Endothelial cell of umbilical vein (primary cell): ENCODE data around the gene MREG. TPM values are rescaled to one million over a fixed set of nuclear protein-coding genes. Genes with fewer than 3 reads are reported as not detected.

Source experiments
- BruUV-seq: library from RNA; stranded (reverse); fragments of 400-500 nt; replicated peaks from 2 replicates; lab custom pipeline; 2021; lab: Mats Ljungman, UMichigan
- CTCF ChIA-PET: fragments of 300-600, 350-600 bp; sonication (Branson Sonifier 250); formaldehyde crosslinking; loops from one replicate; lab custom pipeline; 2021; ENCODE audit warnings: antibody characterized with exemption, inconsistent platforms; lab: Charles Lee
- POLR2A ChIA-PET: fragments of 300-600, 350-600 bp; sonication (Branson Sonifier 250); formaldehyde crosslinking; loops from one replicate; lab custom pipeline; 2021; ENCODE audit warnings: antibody characterized with exemption, inconsistent platforms; lab: Charles Lee
- DNase-seq: peaks from one replicate; pipeline ENCODE4 v3.0.0-alpha.2; 2011; ENCODE audit warnings: low read depth, low spot score
- FAIRE-seq: peaks from 2 replicates; lab custom pipeline; 2011; peaks lifted over from hg19 to GRCh38; lab: Jason Lieb, UNC
- H2AFZ ChIP-seq: 2 replicates; pipeline ENCODE4 v1.6.0; 2012; ENCODE audit warnings: low read depth, low read length, control low read depth, inconsistent platforms
- H3K27ac ChIP-seq: 2 replicates; pipeline ENCODE4 v1.5.1; 2011; ENCODE audit warnings: low read depth, mild to moderate bottlenecking, control low read depth, low read length, moderate library complexity; ENCODE audit not compliant: insufficient read depth
- H3K27me3 ChIP-seq, 2 experiments: 2 replicates each; pipeline versions ENCODE4 v1.6.0 to v1.6.1; 2011; ENCODE audit warnings: low read length in 2 of 2, mixed read lengths in 1 of 2; ENCODE audit not compliant: control insufficient read depth in 2 of 2, insufficient read depth in 2 of 2
- H3K36me3 ChIP-seq, 2 experiments: 2 replicates in 1 of 2; 3 replicates in 1 of 2; pipeline ENCODE4 v1.5.1; 2011; ENCODE audit warnings: low read length in 2 of 2, mild to moderate bottlenecking in 1 of 2, moderate library complexity in 1 of 2; ENCODE audit not compliant: control insufficient read depth in 2 of 2, insufficient read depth in 2 of 2; ENCODE audit errors: extremely low read depth in 1 of 2
- H3K4me1 ChIP-seq: 3 replicates; pipeline ENCODE4 v1.5.1; 2011; ENCODE audit warnings: mild to moderate bottlenecking, low read length; ENCODE audit not compliant: control insufficient read depth, insufficient read depth; ENCODE audit errors: extremely low read depth
- H3K4me2 ChIP-seq: 2 replicates; pipeline ENCODE4 v1.6.1; 2011; ENCODE audit warnings: low read length, control low read depth, mixed read lengths; ENCODE audit not compliant: insufficient read depth
- H3K4me3 ChIP-seq, 3 experiments: fragments of 200-600 bp in 1 of 3; sonication (generic), shearing (Covaris generic) in 1 of 3; replicated peaks in 1 of 3; 2 replicates each; pipeline ENCODE4 v1.5.1; 2011 to 2016; ENCODE audit warnings: control low read depth in 3 of 3, low read length in 3 of 3, mild to moderate bottlenecking in 2 of 3, inconsistent platforms in 1 of 3, low read depth in 1 of 3, moderate library complexity in 1 of 3; ENCODE audit not compliant: insufficient read depth in 1 of 3
- H3K79me2 ChIP-seq: 2 replicates; pipeline ENCODE4 v1.6.0; 2012; ENCODE audit warnings: low read length, inconsistent platforms; ENCODE audit not compliant: control insufficient read depth, insufficient read depth
- H3K9ac ChIP-seq: replicated peaks from 2 replicates; pipeline ENCODE3; 2011; ENCODE audit warnings: low read length, control low read depth; ENCODE audit not compliant: insufficient read depth; ENCODE audit errors: extremely low read depth
- H3K9me1 ChIP-seq: replicated peaks from 3 replicates; pipeline ENCODE4 v1.6.0; 2011; ENCODE audit warnings: mild to moderate bottlenecking, low read length; ENCODE audit not compliant: control insufficient read depth, insufficient read depth; ENCODE audit errors: extremely low read depth
- H3K9me3 ChIP-seq: replicated peaks from 2 replicates; pipeline ENCODE4 v1.5.1; 2012; ENCODE audit warnings: low read length, inconsistent platforms; ENCODE audit not compliant: control insufficient read depth, insufficient read depth
- H4K20me1 ChIP-seq: replicated peaks from 2 replicates; pipeline ENCODE3; 2011; ENCODE audit warnings: mild to moderate bottlenecking, low read length; ENCODE audit not compliant: control insufficient read depth, insufficient read depth; ENCODE audit errors: extremely low read depth
- EZH2 ChIP-seq: IDR thresholded peaks from 2 replicates; pipeline ENCODE4 v1.6.1; 2012; ENCODE audit warnings: borderline replicate concordance, low read depth, mild to moderate bottlenecking, moderate library complexity, low read length, inconsistent platforms; ENCODE audit not compliant: severe bottlenecking
- FOS ChIP-seq: IDR thresholded peaks from 2 replicates; pipeline ENCODE4 v1.6.1; 2011; ENCODE audit warnings: mild to moderate bottlenecking, low read length, moderate library complexity, borderline replicate concordance; ENCODE audit not compliant: insufficient read depth
- GATA2 ChIP-seq: IDR thresholded peaks from 2 replicates; pipeline ENCODE4 v1.7.0; 2011; ENCODE audit warnings: low read depth, mild to moderate bottlenecking, moderate library complexity, mixed read lengths, low read length; ENCODE audit not compliant: insufficient read length, insufficient read depth
- JUN ChIP-seq: IDR thresholded peaks from 2 replicates; pipeline ENCODE4 v1.6.1; 2011; ENCODE audit warnings: borderline replicate concordance, low read depth; ENCODE audit not compliant: insufficient read length, insufficient read depth
- MYC ChIP-seq: IDR thresholded peaks from one replicate; pipeline ENCODE4 v1.6.1; 2011; ENCODE audit warnings: mild to moderate bottlenecking, low read depth, low read length
- POLR2A ChIP-seq: IDR thresholded peaks from 2 replicates; pipeline ENCODE4 v1.6.1; 2012; ENCODE audit warnings: low read depth, mild to moderate bottlenecking, control low read depth, low read length
- POLR2AphosphoS5 ChIP-seq: IDR thresholded peaks from 2 replicates; pipeline ENCODE4 v1.6.1; 2012; ENCODE audit warnings: low read depth, mild to moderate bottlenecking, control low read depth, low read length, moderate library complexity; ENCODE audit not compliant: insufficient read depth
- dilution Hi-C: fragments of 300-500 bp; cut with MboI; formaldehyde crosslinking; loops from one replicate; pipeline ENCODE4 v1.15.0; 2019; ENCODE audit warnings: low sequenced_read_pairs; ENCODE audit not compliant: extremely low pct_ligation_motif_present
- intact Hi-C: fragments of 100-400 bp; cut with micrococcal nuclease; formaldehyde crosslinking; loops from one replicate; pipeline ENCODE4 v1.10.0; 2022
- polyA plus RNA-seq, 4 experiments: library from polyadenylated mRNA; depleted of rRNA in 3 of 4; stranded (reverse) in 3 of 4; unstranded in 1 of 4; fragments of >200 nt; gene quantifications; 2 replicates each; pipeline versions ENCODE4 v1.2.1 to v1.2.3, GENCODE V29; 2011 to 2012; ENCODE audit warnings: missing spikeins in 1 of 4
- total RNA-seq: library from RNA; stranded (reverse); gene quantifications from 2 replicates; pipeline ENCODE4 v1.2.3, GENCODE V29; 2021

MREG gene
- total and polyA plus RNA-seq, 2 donors (not counting 3 experiments of a cell fraction or from before 2014, with no cell fraction given) = 0.41 to 3.9 TPM

- no peaks in the 10 kb centered on the region for H4K20me1 ChIP-seq
- dilution Hi-C loops (no loop called here), intact Hi-C loops (no loop called here)
- CTCF ChIA-PET = interaction anchor here (0.8 kb wide), 1 partner anchor 8 kb away, joined by 3 read pairs; no protein-coding TSS in a partner anchor
- TF ChIP-seq GATA2 = no peak
- TF ChIP-seq JUN = no peak
- no peak for TF ChIP-seq MYC
- TF ChIP-seq EZH2 = no peak
- TF ChIP-seq POLR2AphosphoS5 = no peak
- no peak overlapping the region for H3K27ac ChIP-seq
- no peak overlapping the region for H3K4me2 ChIP-seq
- H3K27me3 ChIP-seq = no peaks in the 10 kb centered on the region
- no peak overlapping the region for H3K4me3 ChIP-seq
- no peaks in the 10 kb centered on the region for H3K36me3 ChIP-seq
- FAIRE-seq (no peak), DNase-seq (no peak)
- BruUV-seq = no TSS peak
- H2AFZ ChIP-seq = no peak overlapping the region
- no peaks in the 10 kb centered on the region for H3K9me3 ChIP-seq
- no peaks in the 10 kb centered on the region for H3K79me2 ChIP-seq
- H3K4me1 ChIP-seq = no peaks in the 10 kb centered on the region
- POLR2A ChIA-PET = no interaction called here
- no peak overlapping the region for H3K9ac ChIP-seq
- H3K9me1 ChIP-seq = no peaks in the 10 kb centered on the region
These were observed 113.9 kb downstream of the MREG start for GRCh38 chr2:215899141-215900074.

GRCh38 chr2:215898363-215898762 lies 115.0 kb downstream of the MREG start:
- no TSS peak for BruUV-seq

More at GRCh38 chr2:215898363-215898762, 115.0 kb downstream of the MREG start:
- Histone ChIP-seq H3K9me1 (no peaks in the 10 kb centered on the region), H2AFZ (no peak overlapping the region), H3K27me3 (no peaks in the 10 kb centered on the region), H3K27ac (no peak overlapping the region), H4K20me1 (no peaks in the 10 kb centered on the region), H3K4me3 (no peak overlapping the region), H3K9ac (no peak overlapping the region), H3K4me2 (no peak overlapping the region), H3K4me1 (no peaks in the 10 kb centered on the region), H3K36me3 (no peaks in the 10 kb centered on the region), H3K9me3 (no peaks in the 10 kb centered on the region), H3K79me2 (no peaks in the 10 kb centered on the region)
- CTCF ChIA-PET = no interaction called here
- intact Hi-C loops = no loop called here
- DNase-seq (peak; percentile 38), FAIRE-seq (no peak)
- no peak for TF ChIP-seq JUN
- TF ChIP-seq GATA2 = no peak
- no peak for TF ChIP-seq EZH2
- no peak for TF ChIP-seq FOS
- TF ChIP-seq POLR2A = no peak
- TF ChIP-seq POLR2AphosphoS5 = no peak
- POLR2A ChIA-PET = no interaction called here
- dilution Hi-C loops = no loop called here
